Liver (tissue), 9 donors: ENCODE measurements around the gene TATDN2. TPM values are rescaled to one million over a fixed set of nuclear protein-coding genes. Genes with fewer than 3 reads are reported as not detected.

ENCODE experiments used
- DNase-seq: peaks from one replicate; pipeline ENCODE4 v3.0.0-alpha.2; 2017; ENCODE audit warnings: low spot score
- H3K27ac ChIP-seq, 2 donors: one replicate each; pipeline ENCODE4 v1.7.0; 2013; ENCODE audit warnings: inconsistent platforms in 2 of 2, low read length in 2 of 2, control low read depth in 1 of 2, low read depth in 1 of 2, mild to moderate bottlenecking in 1 of 2
- H3K27me3 ChIP-seq, 4 donors: one replicate each; pipeline versions ENCODE4 v1.6.1 to v1.7.0; 2013; ENCODE audit warnings: low read length in 3 of 4, inconsistent platforms in 1 of 4, mild to moderate bottlenecking in 1 of 4, moderate library complexity in 1 of 4; ENCODE audit not compliant: control insufficient read depth in 4 of 4, insufficient read depth in 4 of 4
- H3K36me3 ChIP-seq, 4 donors: one replicate each; pipeline versions ENCODE4 v1.6.1 to v1.7.0; 2013; ENCODE audit warnings: low read length in 3 of 4, mild to moderate bottlenecking in 3 of 4, low read depth in 1 of 4, moderate library complexity in 1 of 4; ENCODE audit not compliant: control insufficient read depth in 4 of 4, insufficient read depth in 3 of 4
- H3K4me1 ChIP-seq, 4 donors: one replicate each; pipeline versions ENCODE4 v1.6.1 to v1.7.0; 2013; ENCODE audit warnings: low read length in 3 of 4, mild to moderate bottlenecking in 3 of 4, moderate library complexity in 1 of 4; ENCODE audit not compliant: control insufficient read depth in 4 of 4, insufficient read depth in 4 of 4
- H3K4me3 ChIP-seq, 3 donors: one replicate each; pipeline versions ENCODE4 v1.6.1 to v1.7.0; 2013; ENCODE audit warnings: low read length in 3 of 3, control low read depth in 1 of 3, low read depth in 1 of 3, mild to moderate bottlenecking in 1 of 3
- H3K9ac ChIP-seq, 2 donors: one replicate each; pipeline ENCODE4 v1.7.0; 2013; ENCODE audit warnings: low read length in 2 of 2, mild to moderate bottlenecking in 2 of 2, moderate library complexity in 2 of 2, control low read depth in 1 of 2, low read depth in 1 of 2
- H3K9me3 ChIP-seq, 4 donors: one replicate each; pipeline versions ENCODE4 v1.6.1 to v1.7.0; 2013; ENCODE audit warnings: low read length in 3 of 4; ENCODE audit not compliant: control insufficient read depth in 4 of 4
- CTCF ChIP-seq: fragments of 150-350 bp; IDR thresholded peaks from 2 replicates; pipeline ENCODE4 v1.5.1; 2017; ENCODE audit warnings: improper control_type of control experiment, low read depth, low read length; ENCODE audit not compliant: missing input control
- FOXA1 ChIP-seq: IDR thresholded peaks from 2 replicates; pipeline ENCODE4 v1.6.1; 2016; ENCODE audit warnings: antibody characterized with exemption
- FOXA2 ChIP-seq: IDR thresholded peaks from 2 replicates; pipeline ENCODE4 v1.6.1; 2016; ENCODE audit warnings: antibody characterized with exemption
- GABPA ChIP-seq, 2 donors: IDR thresholded peaks in 1 of 2; conservative IDR thresholded peaks in 1 of 2; 2 replicates each; pipeline ENCODE4 v1.6.1; 2016; ENCODE audit warnings: antibody characterized with exemption in 2 of 2, mild to moderate bottlenecking in 1 of 2, moderate library complexity in 1 of 2
- HNF4A ChIP-seq, 2 donors: conservative IDR thresholded peaks; 2 replicates each; pipeline ENCODE4 v1.6.1; 2016; ENCODE audit warnings: antibody characterized with exemption in 2 of 2, mild to moderate bottlenecking in 2 of 2
- HNF4G ChIP-seq: IDR thresholded peaks from 2 replicates; pipeline ENCODE4 v1.6.1; 2016; ENCODE audit warnings: antibody characterized with exemption
- JUND ChIP-seq, 2 donors: IDR thresholded peaks; 2 replicates each; pipeline ENCODE4 v1.6.1; 2016; ENCODE audit warnings: antibody characterized with exemption in 2 of 2
- MAX ChIP-seq: IDR thresholded peaks from 2 replicates; pipeline ENCODE4 v1.6.1; 2016; ENCODE audit warnings: antibody characterized with exemption
- RXRA ChIP-seq, 2 donors: IDR thresholded peaks; 2 replicates each; pipeline ENCODE4 v1.6.1; 2017 to 2018; ENCODE audit warnings: antibody characterized with exemption in 2 of 2, mild to moderate bottlenecking in 1 of 2
- SP1 ChIP-seq: IDR thresholded peaks from 2 replicates; pipeline ENCODE4 v1.6.1; 2018; ENCODE audit warnings: antibody characterized with exemption, mild to moderate bottlenecking
- ZBTB33 ChIP-seq: IDR thresholded peaks from 2 replicates; pipeline ENCODE4 v1.6.1; 2016; ENCODE audit warnings: antibody characterized with exemption
- WGBS: extraction: QIAGEN DNeasy Blood & Tissue Kit; methylation state at CpG from one replicate; pipeline ENCODE4 v1.1.7; 2013; 5-methylcytosine and 5-hydroxymethylcytosine counted together
- polyA plus RNA-seq, 2 donors: library from polyadenylated mRNA; stranded (reverse) in 1 of 2; unstranded in 1 of 2; fragments of 200-250 nt in 1 of 2; fragments of >200 nt in 1 of 2; fragmentation: Nextera tagmentation in 1 of 2; extraction: Ambion mirVana in 1 of 2; gene quantifications; one replicate each; pipeline versions ENCODE4 v1.2.1 to v1.2.3, GENCODE V29; 2013 to 2015
- total RNA-seq, 2 donors: library from RNA; depleted of rRNA; stranded (reverse); fragments of >200 nt; gene quantifications; one replicate each; pipeline ENCODE4 v1.2.3, GENCODE V29; 2014
- donor health status: healthy.
- donor health status: healthy.
- donor health status: healthy.
- donor health status: healthy.
- donor health status: healthy.

Gene TATDN2
- total and polyA plus RNA-seq, 4 donors = 3.7 to 14.2 (median 9.0) TPM

DNA sequence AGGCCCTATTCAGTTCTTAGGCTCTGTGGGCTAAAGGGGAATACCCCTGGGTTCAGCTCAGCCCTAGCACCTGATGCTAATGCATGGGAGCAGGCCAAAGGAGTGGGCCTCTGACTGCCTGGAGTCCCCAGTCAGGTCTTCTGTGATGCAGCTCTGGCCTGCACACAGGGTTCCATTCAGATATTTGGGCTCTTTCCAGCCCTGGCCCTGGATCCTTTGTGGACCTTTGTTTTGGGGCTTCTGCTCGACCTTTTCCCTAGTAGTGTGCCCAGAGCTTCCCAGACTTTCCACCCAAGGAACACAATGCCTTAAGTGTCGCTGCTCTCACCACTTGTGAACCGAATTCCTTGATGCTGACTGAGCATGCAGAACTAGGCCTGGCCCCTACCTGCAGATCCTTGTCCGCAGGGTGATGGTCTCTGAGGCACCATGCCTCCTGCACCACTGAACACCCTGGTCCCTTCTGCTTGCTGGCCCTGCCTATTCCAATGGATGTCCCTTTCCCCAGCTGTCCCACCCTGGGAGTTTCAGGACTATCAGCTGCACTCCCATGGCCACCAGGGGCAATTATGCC lies 67.6 kb downstream of the TATDN2 start (continued):
- no peak for TF ChIP-seq ZBTB33

- DNase-seq = no peak
- WGBS = 77% methylated on average over 4 of the region's 4 CpGs
- no peaks in the 10 kb centered on the region for H3K9me3 ChIP-seq
- no peak overlapping the region for H3K9ac ChIP-seq
- H3K27ac ChIP-seq = no peak overlapping the region
- peaks cover 16 to 50% (median 33%) of the 10 kb centered on the region in 4 donors for H3K36me3 ChIP-seq
- no peak overlapping the region for H3K4me3 ChIP-seq
- H3K4me1 ChIP-seq = peaks cover 7 to 33% (median 29%) of the 10 kb centered on the region in 4 donors
- H3K27me3 ChIP-seq = no peaks in the 10 kb centered on the region
- TF ChIP-seq HNF4G (peak; percentile 65), FOXA2 (no peak), RXRA (IDR thresholded peaks at IDR 0.05) (peak in 1 of 2 donors; percentile 31), HNF4A (conservative IDR thresholded peaks at IDR 0.05) (peak; percentile 78 to 96), SP1 (peak; percentile 38), CTCF (no peak)
Measured at GRCh38 chr3:10317311-10317960, 69.2 kb downstream of the TATDN2 start.

DNA sequence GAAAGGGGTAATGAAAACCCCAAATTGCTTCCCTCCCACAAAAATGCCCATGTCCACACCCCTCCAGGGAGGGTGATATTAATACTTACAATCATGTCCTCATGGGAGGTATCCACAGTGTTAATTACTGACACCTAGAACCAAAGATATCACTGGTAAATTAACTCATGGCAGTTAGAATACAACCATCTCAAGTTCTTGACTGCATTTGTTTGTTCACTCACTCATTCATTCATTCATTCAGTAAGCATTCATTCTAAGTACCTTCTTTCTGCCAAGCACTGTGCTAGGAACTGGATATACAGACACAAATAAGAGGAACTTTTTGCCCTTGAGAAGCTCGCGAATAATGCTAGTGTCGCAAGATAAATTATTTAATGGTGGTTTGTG lies 69.7 kb downstream of the TATDN2 start:
- Histone ChIP-seq H3K9ac (no peak overlapping the region), H3K4me1 (peaks cover 7 to 33% (median 29%) of the 10 kb centered on the region in 4 donors), H3K4me3 (no peak overlapping the region), H3K9me3 (no peaks in the 10 kb centered on the region), H3K36me3 (peaks cover 13 to 45% (median 28%) of the 10 kb centered on the region in 4 donors), H3K27me3 (no peaks in the 10 kb centered on the region), H3K27ac (no peak overlapping the region)
- TF ChIP-seq GABPA (IDR thresholded peaks at IDR 0.05 in 1 of 2, conservative IDR thresholded peaks at IDR 0.05 in 1 of 2) (no peak), CTCF (no peak), FOXA1 (no peak), JUND (IDR thresholded peaks at IDR 0.05) (no peak), MAX (no peak)
- no peak for DNase-seq
- WGBS = 89% methylated on average over 3 of the region's 3 CpGs
